ENCODE data around the gene CYB561D2.

The CYB561D2 gene

DNA sequence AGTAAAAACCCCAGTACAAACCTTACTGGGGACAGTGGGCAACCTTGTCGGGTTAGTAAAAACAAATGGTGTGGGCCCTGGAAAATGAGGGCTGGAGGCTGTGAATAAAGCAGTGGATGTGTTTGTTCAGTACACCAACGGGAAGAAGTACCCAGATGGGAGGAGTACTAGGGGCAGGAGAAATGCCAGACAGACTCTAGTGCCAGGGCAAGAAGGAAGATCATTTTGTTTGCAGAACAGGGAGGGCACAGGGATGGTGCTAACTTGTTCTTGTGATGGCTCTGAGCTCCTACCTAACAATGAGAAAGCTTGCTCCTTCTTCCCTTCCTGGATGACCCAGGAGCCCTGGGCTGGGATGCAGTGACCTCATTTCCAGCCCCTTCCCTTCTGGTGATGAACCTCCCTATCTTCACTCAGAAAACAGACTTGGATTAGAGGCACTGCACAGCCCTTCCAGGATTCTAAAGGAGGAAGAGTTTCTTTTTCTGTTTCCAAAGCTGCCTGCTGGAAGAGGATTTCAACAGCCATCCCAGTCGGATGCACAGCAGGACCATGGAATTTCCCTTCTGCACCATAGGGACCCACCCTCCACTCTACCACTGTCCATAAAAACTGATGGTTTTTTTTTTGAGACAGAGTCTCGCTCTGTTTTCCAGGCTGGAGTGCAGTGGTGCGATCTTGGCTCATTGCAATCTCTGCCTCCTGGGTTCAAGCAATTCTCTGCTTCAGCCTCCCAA lies 16.2 kb upstream of the CYB561D2 start:
- TF ChIP-seq, protein P1, sequence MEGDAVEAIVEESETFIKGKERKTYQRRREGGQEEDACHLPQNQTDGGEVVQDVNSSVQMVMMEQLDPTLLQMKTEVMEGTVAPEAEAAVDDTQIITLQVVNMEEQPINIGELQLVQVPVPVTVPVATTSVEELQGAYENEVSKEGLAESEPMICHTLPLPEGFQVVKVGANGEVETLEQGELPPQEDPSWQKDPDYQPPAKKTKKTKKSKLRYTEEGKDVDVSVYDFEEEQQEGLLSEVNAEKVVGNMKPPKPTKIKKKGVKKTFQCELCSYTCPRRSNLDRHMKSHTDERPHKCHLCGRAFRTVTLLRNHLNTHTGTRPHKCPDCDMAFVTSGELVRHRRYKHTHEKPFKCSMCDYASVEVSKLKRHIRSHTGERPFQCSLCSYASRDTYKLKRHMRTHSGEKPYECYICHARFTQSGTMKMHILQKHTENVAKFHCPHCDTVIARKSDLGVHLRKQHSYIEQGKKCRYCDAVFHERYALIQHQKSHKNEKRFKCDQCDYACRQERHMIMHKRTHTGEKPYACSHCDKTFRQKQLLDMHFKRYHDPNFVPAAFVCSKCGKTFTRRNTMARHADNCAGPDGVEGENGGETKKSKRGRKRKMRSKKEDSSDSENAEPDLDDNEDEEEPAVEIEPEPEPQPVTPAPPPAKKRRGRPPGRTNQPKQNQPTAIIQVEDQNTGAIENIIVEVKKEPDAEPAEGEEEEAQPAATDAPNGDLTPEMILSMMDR (IDR thresholded peaks at IDR 0.05), result no peak

DNA sequence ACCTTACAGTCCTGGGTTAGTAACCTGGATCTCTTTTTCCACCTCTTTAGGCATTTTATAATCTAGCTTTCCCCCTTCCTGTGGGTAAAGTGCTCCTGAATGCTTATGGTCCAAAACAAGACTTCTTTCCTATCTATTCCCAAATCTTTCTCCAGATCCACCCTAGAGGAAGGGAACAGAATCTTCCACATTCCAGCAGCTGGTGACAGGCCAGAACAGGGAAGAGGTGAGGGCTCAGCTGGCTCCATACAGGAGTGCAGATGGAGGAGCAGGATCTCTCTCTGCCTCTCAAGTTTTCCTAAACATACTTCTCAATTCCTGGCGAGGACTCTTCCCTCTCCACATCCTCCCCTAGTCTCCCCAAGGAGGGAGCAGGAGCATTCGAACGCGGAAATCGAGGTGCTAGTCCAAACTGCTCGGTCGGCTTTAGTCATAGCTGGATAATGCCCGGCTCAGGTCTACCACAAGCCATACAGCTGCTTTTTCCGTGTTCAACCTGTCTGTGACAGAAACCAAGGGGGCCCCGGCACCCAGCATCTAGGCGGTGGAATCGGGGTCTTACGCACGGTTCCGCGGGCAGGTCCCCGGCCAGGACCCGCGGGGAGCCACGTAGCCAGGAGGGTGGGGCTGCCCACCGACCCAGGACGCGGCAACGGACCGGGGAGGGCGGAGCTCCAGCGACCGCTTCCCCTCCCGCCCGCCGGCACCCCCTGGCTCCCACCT lies 14.0 kb upstream of the CYB561D2 start:
- TF ChIP-seq, protein P1 (IDR thresholded peaks at IDR 0.05), result no peak; the same call in 1 of the 2 replicates

DNA sequence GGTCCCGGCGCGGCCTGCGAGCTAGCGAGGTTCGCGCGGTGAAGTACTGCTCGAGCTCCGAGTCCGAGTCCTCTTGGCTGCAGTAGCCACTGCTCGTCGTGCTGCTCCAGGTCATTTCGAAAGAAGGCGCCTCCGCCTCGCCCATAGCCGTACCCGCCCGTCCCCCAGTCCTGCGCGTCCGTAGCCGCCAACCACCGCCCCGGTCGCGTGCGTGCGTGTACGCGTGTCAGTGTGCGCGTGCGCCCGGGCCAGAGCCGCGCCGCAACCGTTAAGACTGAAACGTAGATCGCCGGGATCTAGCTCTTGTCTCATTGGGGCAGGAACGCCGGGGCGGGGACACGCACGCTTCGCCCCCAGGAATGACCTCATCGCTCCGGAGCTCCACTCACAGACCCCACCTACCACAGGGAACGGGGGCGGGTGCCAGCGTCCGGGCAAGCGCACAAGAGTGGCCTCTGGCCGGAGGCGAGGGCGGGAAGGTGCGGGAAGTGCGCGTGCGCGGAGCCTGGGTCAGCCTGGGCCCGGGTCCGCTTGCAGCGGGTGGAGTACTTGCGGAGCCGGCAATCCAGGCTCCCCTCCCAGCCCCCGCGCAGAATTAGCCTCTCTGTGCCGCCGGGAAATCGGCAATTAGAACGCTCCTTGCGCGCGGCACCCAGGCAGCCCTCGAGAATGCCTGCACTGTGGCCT lies 13.3 kb upstream of the CYB561D2 start:
- TF ChIP-seq, protein P1 (IDR thresholded peaks at IDR 0.05), result no peak

DNA sequence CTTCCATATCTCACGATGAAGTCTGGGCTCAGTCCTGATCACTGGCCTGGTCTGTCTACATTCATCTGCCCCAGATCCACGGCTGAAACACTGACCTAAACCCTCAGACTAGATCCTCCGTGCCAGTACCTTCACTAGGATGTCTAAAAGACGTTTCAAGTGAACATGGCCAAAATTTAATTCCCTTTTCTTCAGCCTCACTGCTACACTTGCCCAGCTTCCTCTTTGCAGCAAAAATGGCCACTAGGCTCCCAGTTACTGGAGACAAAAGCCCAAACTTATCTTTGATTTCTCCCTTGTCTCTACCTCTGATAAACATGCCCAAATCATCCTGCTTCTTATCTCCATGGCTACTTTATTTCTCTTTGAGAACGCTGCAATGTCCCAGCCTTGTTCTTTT lies 11.7 kb upstream of the CYB561D2 start:
- TF ChIP-seq, protein P1 (IDR thresholded peaks at IDR 0.05), result no peak

DNA sequence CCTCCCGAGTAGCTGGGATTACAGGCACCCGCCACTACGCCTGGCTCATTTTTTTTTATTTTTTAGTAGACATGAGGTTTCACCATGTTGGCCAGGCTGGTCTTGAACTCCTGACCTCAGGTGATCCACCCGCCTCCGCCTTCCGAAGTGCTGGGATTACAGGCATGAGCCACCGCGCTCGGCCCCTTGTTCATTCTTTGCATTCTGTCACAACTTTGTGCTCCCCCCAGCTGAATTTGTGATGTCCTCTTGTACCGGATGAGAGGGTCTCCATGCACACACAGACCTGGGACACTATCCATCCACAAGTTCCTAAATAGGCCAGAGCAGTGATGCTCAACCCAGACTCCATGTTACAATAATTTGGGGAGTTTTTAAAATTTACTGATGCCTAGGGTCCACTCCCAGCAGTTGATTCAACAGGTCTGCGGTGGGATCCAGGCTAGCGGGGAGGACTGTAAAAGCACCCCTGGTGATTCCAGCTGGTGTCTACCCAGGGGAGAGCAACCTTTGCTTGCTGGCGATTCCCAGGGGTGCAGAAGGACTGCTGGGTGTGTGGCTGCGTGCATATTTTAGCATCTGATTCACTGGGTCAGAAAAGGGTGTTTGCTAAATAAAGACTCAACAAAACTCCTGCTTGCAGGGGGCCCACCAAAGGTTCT lies 11.0 kb upstream of the CYB561D2 start:
- TF ChIP-seq, protein P1 (IDR thresholded peaks at IDR 0.05), result no peak

DNA sequence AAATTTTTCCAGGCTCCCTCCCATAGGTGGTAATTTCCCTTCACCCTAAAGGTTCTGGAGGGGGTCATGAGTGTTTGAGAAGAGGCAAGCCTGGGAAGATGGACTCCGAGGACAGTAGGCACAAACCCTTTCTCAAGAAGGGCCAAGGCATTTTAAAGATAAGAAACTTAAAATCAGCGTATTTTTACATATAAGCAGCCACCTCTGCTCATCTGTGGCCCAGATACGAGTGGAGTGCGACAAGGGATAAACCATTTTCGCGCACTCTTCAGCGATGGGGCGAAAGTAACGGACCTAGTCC lies 10.6 kb upstream of the CYB561D2 start:
- TF ChIP-seq, protein P1 (IDR thresholded peaks at IDR 0.05), result no peak
